Measurements from ENCODE around the gene HPCAL1. TPM values are rescaled to one million over a fixed set of nuclear protein-coding genes. Genes with fewer than 3 reads are reported as not detected.

HPCAL1 gene
- total and polyA plus RNA-seq, 2 experiments from 2014 or later = 58.9 to 65.4 TPM

- Histone ChIP-seq H3K4me2 (ENCODE audit: unreplicated experiment) (no peak overlapping the region), H3K4me3 (no peak overlapping the region), H2AFZ (no peak overlapping the region), H3K9ac (no peak overlapping the region), H3K9me2 (ENCODE audit: insufficient read depth) (no peaks in the 10 kb centered on the region), H3K9me3 (ENCODE audit: low read depth) (no peaks in the 10 kb centered on the region), H3K4me1 (ENCODE audit: insufficient read depth) (peaks cover 29% of the 10 kb centered on the region), H3K36me3 (ENCODE audit: low read depth) (no peaks in the 10 kb centered on the region), H3K27me3 (replicated peaks; ENCODE audit: insufficient read depth) (no peaks in the 10 kb centered on the region), H4K20me1 (ENCODE audit: insufficient read depth) (no peaks in the 10 kb centered on the region), H3K79me2 (ENCODE audit: insufficient read depth) (no peaks in the 10 kb centered on the region), H3K27ac (no peak overlapping the region), H3F3A (ENCODE audit: insufficient read depth) (peaks cover 4% of the 10 kb centered on the region)
- no peak for DNase-seq
- in situ Hi-C loops (cut with MboI) = no loop called here
- no peak for TF ChIP-seq EZH2 (IDR thresholded peaks at IDR 0.05; ENCODE audit: insufficient read depth, poor library complexity, severe bottlenecking)
- TF ChIP-seq EZH2phosphoT487 (IDR thresholded peaks at IDR 0.05; ENCODE audit: insufficient read depth, low read depth) = no peak
- WGBS, 2 experiments (ENCODE audit: low coverage in 1 of 2, low lambda C conversion rate in 2 of 2, missing lambda C conversion rate in 2 of 2) = 58 to 64% methylated on average over 5 of the region's 5 CpGs
Observed at GRCh38 chr2:10285191-10285555, 17.5 kb upstream of the HPCAL1 start.

- H3K4me3 ChIP-seq = no peak overlapping the region
- 19 to 32% methylated on average over 15 to 17 of the region's 17 CpGs for WGBS, 2 experiments (ENCODE audit: low coverage in 1 of 2, low lambda C conversion rate in 2 of 2, missing lambda C conversion rate in 2 of 2)
- no peaks in the 10 kb centered on the region for H3K27me3 ChIP-seq (replicated peaks; ENCODE audit: insufficient read depth)
- peak; percentile 78 for DNase-seq
- no peaks in the 10 kb centered on the region for H3K9me2 ChIP-seq (ENCODE audit: insufficient read depth)
- no peak overlapping the region for H3K9ac ChIP-seq
- no peak for TF ChIP-seq EZH2 (IDR thresholded peaks at IDR 0.05; ENCODE audit: insufficient read depth, poor library complexity, severe bottlenecking)
- no peak for TF ChIP-seq EZH2phosphoT487 (IDR thresholded peaks at IDR 0.05; ENCODE audit: insufficient read depth, low read depth)
- in situ Hi-C loops (cut with MboI) = no loop called here
- H3K27ac ChIP-seq = no peak overlapping the region
- H3K36me3 ChIP-seq (ENCODE audit: low read depth) = no peaks in the 10 kb centered on the region
- H3K79me2 ChIP-seq (ENCODE audit: insufficient read depth) = no peaks in the 10 kb centered on the region
- peaks cover 4% of the 10 kb centered on the region for H3F3A ChIP-seq (ENCODE audit: insufficient read depth)
- no peak overlapping the region for H2AFZ ChIP-seq
- peaks cover 29% of the 10 kb centered on the region for H3K4me1 ChIP-seq (ENCODE audit: insufficient read depth)
- H3K9me3 ChIP-seq (ENCODE audit: low read depth) = no peaks in the 10 kb centered on the region
- H4K20me1 ChIP-seq (ENCODE audit: insufficient read depth) = no peaks in the 10 kb centered on the region
- H3K4me2 ChIP-seq (ENCODE audit: unreplicated experiment) = no peak overlapping the region
Observed at GRCh38 chr2:10285556-10286198, 17.0 kb upstream of the HPCAL1 start.

- H2AFZ ChIP-seq = no peak overlapping the region
- H3K4me1 ChIP-seq (ENCODE audit: insufficient read depth) = peaks cover 29% of the 10 kb centered on the region
- TF ChIP-seq EZH2 (IDR thresholded peaks at IDR 0.05; ENCODE audit: insufficient read depth, poor library complexity, severe bottlenecking) (no peak), EZH2phosphoT487 (IDR thresholded peaks at IDR 0.05; ENCODE audit: insufficient read depth, low read depth) (no peak)
- H3K4me3 ChIP-seq = no peak overlapping the region
- 71 to 74% methylated on average over 23 to 27 of the region's 27 CpGs for WGBS, 2 experiments (ENCODE audit: low coverage in 1 of 2, low lambda C conversion rate in 2 of 2, missing lambda C conversion rate in 2 of 2)
- no peaks in the 10 kb centered on the region for H3K79me2 ChIP-seq (ENCODE audit: insufficient read depth)
- H3K4me2 ChIP-seq (ENCODE audit: unreplicated experiment) = no peak overlapping the region
- peaks cover 4% of the 10 kb centered on the region for H3F3A ChIP-seq (ENCODE audit: insufficient read depth)
- no peaks in the 10 kb centered on the region for H4K20me1 ChIP-seq (ENCODE audit: insufficient read depth)
- H3K27me3 ChIP-seq (replicated peaks; ENCODE audit: insufficient read depth) = no peaks in the 10 kb centered on the region
- no peaks in the 10 kb centered on the region for H3K9me3 ChIP-seq (ENCODE audit: low read depth)
- no peak overlapping the region for H3K9ac ChIP-seq
- H3K27ac ChIP-seq = no peak overlapping the region
- H3K9me2 ChIP-seq (ENCODE audit: insufficient read depth) = no peaks in the 10 kb centered on the region
- no peaks in the 10 kb centered on the region for H3K36me3 ChIP-seq (ENCODE audit: low read depth)
- DNase-seq = no peak
- in situ Hi-C loops (cut with MboI) = no loop called here
Observed at GRCh38 chr2:10286216-10287037, 16.3 kb upstream of the HPCAL1 start.

GRCh38 chr2:10287761-10288160, 14.9 kb upstream of the HPCAL1 start:
- Histone ChIP-seq H3K4me2 (ENCODE audit: unreplicated experiment) (no peak overlapping the region), H3K27me3 (replicated peaks; ENCODE audit: insufficient read depth) (no peaks in the 10 kb centered on the region), H3K9me3 (ENCODE audit: low read depth) (no peaks in the 10 kb centered on the region), H4K20me1 (ENCODE audit: insufficient read depth) (no peaks in the 10 kb centered on the region), H3K36me3 (ENCODE audit: low read depth) (no peaks in the 10 kb centered on the region), H3K27ac (no peak overlapping the region), H3K79me2 (ENCODE audit: insufficient read depth) (no peaks in the 10 kb centered on the region), H3K4me1 (ENCODE audit: insufficient read depth) (peaks cover 24% of the 10 kb centered on the region), H3K4me3 (no peak overlapping the region), H3F3A (ENCODE audit: insufficient read depth) (peaks cover 4% of the 10 kb centered on the region; the same call in 1 of the 2 replicates), H2AFZ (no peak overlapping the region), H3K9me2 (ENCODE audit: insufficient read depth) (no peaks in the 10 kb centered on the region), H3K9ac (no peak overlapping the region)
- TF ChIP-seq EZH2 (IDR thresholded peaks at IDR 0.05; ENCODE audit: insufficient read depth, poor library complexity, severe bottlenecking) = no peak
- TF ChIP-seq EZH2phosphoT487 (IDR thresholded peaks at IDR 0.05; ENCODE audit: insufficient read depth, low read depth) = no peak
- 82 to 86% methylated on average over 7 of the region's 7 CpGs for WGBS, 2 experiments (ENCODE audit: low coverage in 1 of 2, low lambda C conversion rate in 2 of 2, missing lambda C conversion rate in 2 of 2)
- no peak for DNase-seq
- in situ Hi-C loops (cut with MboI) = no loop called here
